GM12878 (cell line): Measurements from ENCODE around the gene KIF21A.

ENCODE experiments used
- EP300 ChIP-seq, 2 experiments: fragments of 150-350 bp in 1 of 2; IDR thresholded peaks; 2 replicates each; pipeline ENCODE4 v1.6.1; 2011 to 2012; ENCODE audit warnings: low read depth in 2 of 2, low read length in 2 of 2, borderline replicate concordance in 1 of 2, improper control_type of control experiment in 1 of 2, inconsistent platforms in 1 of 2; ENCODE audit not compliant: control insufficient read depth in 1 of 2
- EZH2 ChIP-seq: IDR thresholded peaks from 2 replicates; pipeline ENCODE4 v1.6.1; 2012; ENCODE audit warnings: low read depth, mild to moderate bottlenecking, control low read depth, inconsistent platforms, low read length, borderline replicate concordance; ENCODE audit not compliant: control insufficient read depth
- HCFC1 ChIP-seq: fragments of 150-350 bp; IDR thresholded peaks from 2 replicates; pipeline ENCODE4 v1.6.1; 2014; ENCODE audit warnings: low read length
- HDAC2 ChIP-seq: fragments of 200-600 bp; sonication (generic); IDR thresholded peaks from 2 replicates; pipeline ENCODE4 v1.6.1; 2017
- NRF1 ChIP-seq: conservative IDR thresholded peaks from 2 replicates; pipeline ENCODE4 v1.6.1; 2011; ENCODE audit warnings: mild to moderate bottlenecking, low read depth, low read length, improper control_type of control experiment
- POLR2A ChIP-seq: IDR thresholded peaks from 2 replicates; pipeline ENCODE4 v1.6.1; 2011; ENCODE audit warnings: low read depth, mild to moderate bottlenecking, low read length
- POLR2AphosphoS2 ChIP-seq: IDR thresholded peaks from 2 replicates; pipeline ENCODE4 v1.6.1; 2011; ENCODE audit warnings: low read depth, mild to moderate bottlenecking, low read length, improper control_type of control experiment, moderate library complexity
- POLR2AphosphoS5 ChIP-seq: IDR thresholded peaks from 2 replicates; pipeline ENCODE4 v1.6.1; 2011; ENCODE audit warnings: mild to moderate bottlenecking, low read length, inconsistent platforms
- ZNF207 ChIP-seq: fragments of 450-650 bp; IDR thresholded peaks from 2 replicates; pipeline ENCODE4 v1.6.1; 2014; ENCODE audit warnings: antibody characterized with exemption, mild to moderate bottlenecking, borderline replicate concordance
- ZNF24 ChIP-seq: fragments of 450-650 bp; IDR thresholded peaks from 2 replicates; pipeline ENCODE4 v1.6.1; 2017; ENCODE audit warnings: antibody characterized with exemption, mild to moderate bottlenecking
- ZZZ3 ChIP-seq: IDR thresholded peaks from 2 replicates; pipeline ENCODE4 v1.6.1; 2011; ENCODE audit warnings: low read depth; ENCODE audit not compliant: control insufficient read depth, insufficient read length
- TF ChIP-seq, protein P1 (sequence below), 3 experiments: IDR thresholded peaks in 2 of 3; conservative IDR thresholded peaks in 1 of 3; 2 replicates each; pipeline ENCODE4 v1.5.1; 2011; ENCODE audit warnings: low read depth in 3 of 3, low read length in 3 of 3, mild to moderate bottlenecking in 3 of 3, control low read depth in 2 of 3, moderate library complexity in 2 of 3, inconsistent platforms in 1 of 3, mixed read lengths in 1 of 3; ENCODE audit not compliant: control insufficient read depth in 2 of 3, insufficient read depth in 1 of 3; ENCODE audit errors: extremely low read depth in 1 of 3
- TF ChIP-seq, protein P2 (sequence below): IDR thresholded peaks from 2 replicates; pipeline ENCODE4 v1.6.1; 2011; ENCODE audit warnings: low read depth, low read length, improper control_type of control experiment, borderline replicate concordance
- TF ChIP-seq, protein P3 (sequence below): IDR thresholded peaks from 2 replicates; pipeline ENCODE4 v1.6.1; 2012; ENCODE audit warnings: low read depth, low read length, improper control_type of control experiment

DNA sequence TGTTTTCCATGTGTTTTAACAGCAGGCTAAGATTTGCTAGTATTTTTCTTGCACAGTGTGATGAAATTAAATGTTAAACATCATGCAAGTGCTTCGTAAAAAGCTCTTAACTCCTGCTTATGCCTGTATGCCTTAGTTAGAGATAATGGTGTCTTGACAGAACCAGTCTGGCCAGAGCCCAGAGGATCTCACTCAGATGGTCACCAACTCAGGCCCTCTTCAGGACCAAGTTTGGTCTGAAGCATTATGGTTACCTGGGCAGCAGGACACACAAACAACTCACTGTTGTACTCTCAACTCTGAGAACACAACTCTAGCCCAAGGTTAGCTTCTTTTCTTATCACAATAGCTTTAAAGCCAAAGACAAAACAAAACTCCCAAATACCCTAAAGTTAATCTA lies 115.4 kb downstream of the KIF21A start:
- TF ChIP-seq, protein P1, sequence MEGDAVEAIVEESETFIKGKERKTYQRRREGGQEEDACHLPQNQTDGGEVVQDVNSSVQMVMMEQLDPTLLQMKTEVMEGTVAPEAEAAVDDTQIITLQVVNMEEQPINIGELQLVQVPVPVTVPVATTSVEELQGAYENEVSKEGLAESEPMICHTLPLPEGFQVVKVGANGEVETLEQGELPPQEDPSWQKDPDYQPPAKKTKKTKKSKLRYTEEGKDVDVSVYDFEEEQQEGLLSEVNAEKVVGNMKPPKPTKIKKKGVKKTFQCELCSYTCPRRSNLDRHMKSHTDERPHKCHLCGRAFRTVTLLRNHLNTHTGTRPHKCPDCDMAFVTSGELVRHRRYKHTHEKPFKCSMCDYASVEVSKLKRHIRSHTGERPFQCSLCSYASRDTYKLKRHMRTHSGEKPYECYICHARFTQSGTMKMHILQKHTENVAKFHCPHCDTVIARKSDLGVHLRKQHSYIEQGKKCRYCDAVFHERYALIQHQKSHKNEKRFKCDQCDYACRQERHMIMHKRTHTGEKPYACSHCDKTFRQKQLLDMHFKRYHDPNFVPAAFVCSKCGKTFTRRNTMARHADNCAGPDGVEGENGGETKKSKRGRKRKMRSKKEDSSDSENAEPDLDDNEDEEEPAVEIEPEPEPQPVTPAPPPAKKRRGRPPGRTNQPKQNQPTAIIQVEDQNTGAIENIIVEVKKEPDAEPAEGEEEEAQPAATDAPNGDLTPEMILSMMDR (IDR thresholded peaks at IDR 0.05 in 2 of 3, conservative IDR thresholded peaks at IDR 0.05 in 1 of 3; ENCODE audit: control insufficient read depth in 2 of 3, extremely low read depth in 1 of 3, insufficient read depth in 1 of 3, low read depth in 3 of 3, low read length in 3 of 3): no peak
- TF ChIP-seq, protein P2, sequence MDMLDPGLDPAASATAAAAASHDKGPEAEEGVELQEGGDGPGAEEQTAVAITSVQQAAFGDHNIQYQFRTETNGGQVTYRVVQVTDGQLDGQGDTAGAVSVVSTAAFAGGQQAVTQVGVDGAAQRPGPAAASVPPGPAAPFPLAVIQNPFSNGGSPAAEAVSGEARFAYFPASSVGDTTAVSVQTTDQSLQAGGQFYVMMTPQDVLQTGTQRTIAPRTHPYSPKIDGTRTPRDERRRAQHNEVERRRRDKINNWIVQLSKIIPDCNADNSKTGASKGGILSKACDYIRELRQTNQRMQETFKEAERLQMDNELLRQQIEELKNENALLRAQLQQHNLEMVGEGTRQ: no peak
- TF ChIP-seq ZNF207 (no peak), HDAC2 (no peak), POLR2AphosphoS5 (no peak), NRF1 (no peak), POLR2AphosphoS2 (no peak), POLR2A (no peak), EZH2 (no peak), ZZZ3 (no peak), EP300 (IDR thresholded peaks at IDR 0.05; ENCODE audit: borderline replicate concordance in 1 of 2, control insufficient read depth in 1 of 2, low read depth in 2 of 2, low read length in 2 of 2) (no peak), HCFC1 (no peak), ZNF24 (no peak)
- TF ChIP-seq, protein P3, sequence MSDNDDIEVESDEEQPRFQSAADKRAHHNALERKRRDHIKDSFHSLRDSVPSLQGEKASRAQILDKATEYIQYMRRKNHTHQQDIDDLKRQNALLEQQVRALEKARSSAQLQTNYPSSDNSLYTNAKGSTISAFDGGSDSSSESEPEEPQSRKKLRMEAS: no peak
